HG03575 (cell line): Measurements from ENCODE around the gene ERC1.

Experiments
- ATAC-seq: cut with Tn5 transposase; IDR thresholded peaks from one replicate; pipeline ENCODE4 v1.9.1; 2021; ENCODE audit not compliant: unreplicated experiment, insufficient number of reproducible peaks, low FRiP score; ENCODE audit errors: extremely low read depth

Gene ERC1

DNA sequence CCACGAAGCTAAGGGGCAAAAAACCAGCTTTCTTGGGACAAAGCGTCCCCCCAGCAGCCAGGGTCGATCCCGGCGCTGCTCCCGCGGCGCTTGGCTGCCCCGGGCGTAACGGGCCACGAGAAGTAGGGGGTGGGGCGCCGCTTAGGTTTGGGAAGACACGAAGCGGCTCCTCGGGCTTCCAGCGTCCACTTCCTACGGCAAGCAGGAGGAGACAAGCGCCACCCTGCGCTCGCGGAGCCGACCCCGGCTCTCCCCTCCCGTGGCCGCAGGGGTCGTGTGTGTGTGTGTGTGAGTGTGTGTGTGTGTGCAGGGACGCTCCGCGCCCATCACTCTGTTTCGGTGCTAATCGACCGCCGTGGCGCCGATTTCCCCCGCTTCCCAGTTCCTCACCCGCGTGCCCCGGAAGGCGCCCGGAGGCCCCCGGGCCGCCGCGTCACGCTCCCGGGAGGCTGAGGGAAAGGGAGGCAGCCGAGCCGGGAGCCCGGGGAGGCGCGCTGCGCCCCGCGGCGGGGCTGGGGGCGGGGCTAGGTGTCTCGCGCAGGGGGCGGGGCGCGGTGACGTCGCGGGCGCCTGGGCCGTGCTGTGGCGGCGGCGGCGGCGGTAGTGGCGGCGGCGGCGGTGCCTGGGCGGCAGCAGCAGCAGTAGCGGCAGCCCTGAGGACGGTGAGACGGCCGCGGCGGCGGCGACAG, at the start of gene ERC1:
Gene ERC1 (plus strand): TSS at position 563 of the 689 bp plus-strand sequence. CDS start 36,681 bp downstream, outside the sequence.
- no peak for ATAC-seq

DNA sequence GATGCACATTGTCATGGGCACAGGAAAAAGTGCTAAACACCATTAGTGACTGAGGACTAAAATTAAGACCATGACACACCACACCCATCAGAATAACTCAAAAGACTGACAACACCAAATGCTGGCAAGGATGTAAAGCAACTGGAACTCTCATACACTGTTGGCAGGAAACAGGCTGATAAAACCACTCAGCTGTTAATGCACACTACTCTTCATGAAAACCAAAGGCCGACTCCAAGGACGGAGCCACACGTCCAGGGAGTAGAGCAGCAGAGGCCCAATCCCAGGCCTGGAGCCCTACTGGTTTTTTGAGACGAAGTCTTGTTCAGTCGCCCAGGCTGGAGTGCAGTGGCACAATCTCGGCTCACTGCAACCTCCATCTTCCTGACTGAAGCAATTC, 48.0 kb upstream of the ERC1 start:
- no peak for ATAC-seq

- no peak for ATAC-seq
These were observed 46.8 kb upstream of the ERC1 start for GRCh38 chr12:944211-944610.

- ATAC-seq, result no peak
These were observed 44.8 kb upstream of the ERC1 start for GRCh38 chr12:946212-946611.

DNA sequence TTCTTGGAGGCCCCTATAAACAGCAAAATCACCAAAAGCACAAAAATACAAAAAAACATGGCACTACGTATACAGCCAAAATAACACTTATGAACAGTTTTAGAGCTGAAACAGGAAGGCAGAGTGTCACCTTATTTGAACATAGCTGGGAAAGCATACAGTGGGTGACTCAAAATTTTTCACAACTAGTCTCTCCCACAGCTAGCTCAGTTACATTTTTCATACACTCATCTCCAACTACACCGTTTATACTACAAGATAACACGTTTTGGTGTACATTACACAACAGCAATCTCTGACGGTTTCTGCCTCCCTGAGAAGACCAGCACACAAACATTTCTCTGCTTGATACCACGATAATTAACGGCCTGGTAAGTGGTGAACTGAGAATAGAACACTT, 44.4 kb upstream of the ERC1 start:
- no peak for ATAC-seq

- ATAC-seq, result no peak
These were observed 42.8 kb upstream of the ERC1 start for GRCh38 chr12:948238-948637.

- ATAC-seq, result peak; percentile 50
These were observed 41.4 kb upstream of the ERC1 start, which contains the start of gene RAD52 for GRCh38 chr12:949453-950191. Gene RAD52, minus strand, starts transcription at chr12:949694. Its CDS starts 16,636 bp downstream, at chr12:933058.

- no peak for ATAC-seq
These were observed 39.8 kb upstream of the ERC1 start for GRCh38 chr12:951176-951575.

DNA sequence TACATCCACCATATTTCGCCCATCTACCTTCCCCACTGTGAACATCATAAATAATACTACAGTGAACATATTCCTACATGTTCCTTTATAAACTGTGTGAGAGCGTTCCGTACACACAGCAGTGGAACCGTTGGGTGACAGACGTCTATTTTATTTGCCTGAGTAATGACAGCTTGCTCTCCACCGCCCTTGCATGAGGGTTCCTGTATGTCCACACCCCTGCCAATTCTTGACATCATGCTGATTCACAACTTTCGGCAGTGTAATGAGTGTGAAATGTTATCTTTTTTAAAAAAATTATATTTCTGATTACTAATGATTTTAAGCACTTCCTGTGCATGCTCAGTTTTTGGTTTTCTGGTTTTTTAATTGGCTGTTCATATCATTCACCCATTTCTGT, 37.2 kb upstream of the ERC1 start:
- no peak for ATAC-seq

GRCh38 chr12:954741-955140, 36.3 kb upstream of the ERC1 start:
- no peak for ATAC-seq

GRCh38 chr12:955939-956338, 35.1 kb upstream of the ERC1 start:
- no peak for ATAC-seq

DNA sequence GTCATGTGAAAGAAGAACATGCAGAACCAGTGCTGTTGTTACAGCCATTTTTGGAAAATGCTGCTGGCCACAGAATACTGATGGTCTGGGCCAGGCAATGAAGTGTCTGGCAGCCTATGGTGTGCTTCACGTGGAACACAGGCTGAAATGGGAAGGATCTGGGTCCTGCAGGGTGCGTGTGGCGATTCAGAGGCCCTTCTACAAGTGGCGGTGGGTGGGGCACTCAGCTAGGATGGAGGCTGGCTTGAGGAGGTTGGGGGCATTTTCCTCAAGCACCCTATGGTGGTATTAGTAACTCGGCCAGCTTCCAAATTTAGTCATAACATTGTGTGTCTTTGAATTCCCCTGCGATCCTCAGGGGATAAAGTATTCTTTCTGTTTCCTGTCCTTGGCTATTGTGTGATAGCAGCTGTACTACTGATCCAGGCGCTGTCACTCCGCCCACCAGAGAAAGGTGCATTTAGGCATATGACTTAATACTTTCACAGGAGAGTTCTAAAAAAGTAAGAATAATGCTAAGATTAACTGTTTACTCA, 32.4 kb upstream of the ERC1 start:
- ATAC-seq, result peak; percentile 53

- ATAC-seq, result no peak
These were observed 24.3 kb upstream of the ERC1 start for GRCh38 chr12:966724-967123.

DNA sequence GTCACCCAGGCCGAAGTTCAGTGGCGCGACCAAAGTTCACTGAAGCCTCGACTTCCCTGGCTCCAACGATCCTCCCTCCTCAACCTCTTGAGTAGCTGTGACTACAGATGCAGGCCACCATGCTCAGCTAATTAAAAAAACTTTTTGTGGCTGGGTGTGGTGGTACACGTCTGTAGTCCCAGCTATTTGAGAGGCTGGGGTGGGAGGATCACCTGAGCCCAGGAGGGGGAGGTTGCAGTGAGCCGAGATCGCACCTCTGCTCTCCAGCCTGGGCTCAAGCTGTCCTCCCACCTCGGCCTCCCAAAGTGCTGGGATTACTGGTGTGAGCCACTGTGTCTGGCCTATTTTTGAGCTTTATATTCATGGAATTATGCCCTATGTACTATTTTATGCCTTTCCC, 23.4 kb upstream of the ERC1 start:
- no peak for ATAC-seq

DNA sequence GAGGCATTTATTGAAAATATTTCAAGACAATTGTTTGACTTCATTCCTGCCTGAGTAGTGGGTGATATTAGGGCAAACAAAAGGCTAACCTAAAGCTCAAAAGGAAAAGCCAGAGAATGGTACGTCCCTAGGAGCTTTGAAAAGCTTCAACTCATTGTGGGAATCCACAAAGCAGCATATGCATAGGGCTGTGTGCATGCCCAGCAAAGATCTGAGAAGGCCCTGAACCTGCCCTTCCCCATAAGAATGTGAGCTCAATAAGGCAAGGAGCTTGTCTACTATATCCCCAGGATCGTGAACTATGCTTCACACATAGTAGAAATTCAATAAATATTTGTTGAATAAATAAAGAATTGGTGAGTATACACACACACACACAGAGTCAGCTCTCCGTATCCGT, 22.5 kb upstream of the ERC1 start:
- ATAC-seq, result no peak

DNA sequence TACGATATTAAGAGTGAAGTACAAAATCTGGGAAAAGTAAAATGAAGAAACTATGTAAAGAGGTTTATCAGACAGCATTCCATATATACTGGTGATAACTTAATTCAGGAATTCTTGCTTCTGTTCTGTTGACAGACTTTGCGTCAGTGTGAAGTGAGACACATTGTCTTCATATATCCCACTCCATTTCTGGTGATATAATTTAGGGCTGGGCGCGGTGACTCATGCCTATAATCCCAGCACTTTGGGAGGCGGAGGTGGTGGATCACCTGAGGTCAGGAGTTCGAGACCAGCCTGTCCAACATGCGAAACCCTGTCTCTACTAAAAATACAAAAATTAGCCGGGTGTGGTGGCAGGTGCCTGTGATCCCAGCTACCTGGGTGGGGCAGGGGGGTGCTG, 21.2 kb upstream of the ERC1 start:
- ATAC-seq, result no peak

GRCh38 chr12:971991-972390, 19.0 kb upstream of the ERC1 start:
- ATAC-seq, result no peak

- ATAC-seq, result no peak
These were observed 16.7 kb upstream of the ERC1 start for GRCh38 chr12:974271-974862.

- ATAC-seq, result no peak
These were observed 14.4 kb upstream of the ERC1 start for GRCh38 chr12:976644-977043.

- ATAC-seq, result no peak
These were observed 13.9 kb upstream of the ERC1 start for GRCh38 chr12:977156-977555.
